Left hindlimb (tissue), 1 donor: ENCODE results near the gene QKI.

Source experiments
- DNase-seq: peaks from one replicate; pipeline ENCODE4 v3.0.0-alpha.2; 2018

Gene QKI

DNA sequence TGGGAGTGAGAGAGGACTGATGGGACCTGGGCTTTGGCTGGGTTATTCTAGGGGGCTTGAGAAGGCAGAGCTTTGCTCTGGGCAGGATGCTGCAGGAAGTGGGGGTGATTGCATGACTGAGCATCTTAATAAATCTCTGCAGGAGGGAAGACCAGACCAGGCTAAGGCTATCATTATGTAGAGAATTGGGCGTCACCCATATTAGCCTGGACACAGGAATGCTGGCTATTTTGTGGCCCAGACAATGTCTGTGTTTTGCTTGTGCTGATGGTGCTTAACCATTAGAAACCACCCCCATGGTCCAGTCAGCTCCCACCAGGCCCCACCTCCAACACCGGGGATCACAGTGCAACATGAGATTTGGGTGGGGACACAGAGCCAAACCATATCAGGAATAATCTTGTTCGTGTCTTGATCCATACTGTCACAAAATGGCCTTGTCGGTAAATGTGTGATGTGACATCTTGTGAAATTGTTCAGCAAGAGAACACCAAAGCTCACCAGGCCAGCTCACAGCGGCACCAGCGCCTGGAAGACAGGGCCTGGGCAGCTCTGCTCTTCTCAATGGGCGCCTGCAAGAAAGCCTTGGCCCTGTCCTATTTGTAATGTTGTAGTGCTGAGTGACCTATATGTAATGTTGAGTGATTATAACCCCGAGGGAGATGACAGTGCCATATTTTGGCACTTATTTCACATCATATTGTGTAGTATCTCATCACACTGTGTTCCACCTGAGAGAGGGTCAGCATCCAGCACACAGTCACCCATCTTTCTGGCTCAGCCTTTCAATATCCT is 211.8 kb downstream of the QKI start:
- DNase-seq = no peak

DNA sequence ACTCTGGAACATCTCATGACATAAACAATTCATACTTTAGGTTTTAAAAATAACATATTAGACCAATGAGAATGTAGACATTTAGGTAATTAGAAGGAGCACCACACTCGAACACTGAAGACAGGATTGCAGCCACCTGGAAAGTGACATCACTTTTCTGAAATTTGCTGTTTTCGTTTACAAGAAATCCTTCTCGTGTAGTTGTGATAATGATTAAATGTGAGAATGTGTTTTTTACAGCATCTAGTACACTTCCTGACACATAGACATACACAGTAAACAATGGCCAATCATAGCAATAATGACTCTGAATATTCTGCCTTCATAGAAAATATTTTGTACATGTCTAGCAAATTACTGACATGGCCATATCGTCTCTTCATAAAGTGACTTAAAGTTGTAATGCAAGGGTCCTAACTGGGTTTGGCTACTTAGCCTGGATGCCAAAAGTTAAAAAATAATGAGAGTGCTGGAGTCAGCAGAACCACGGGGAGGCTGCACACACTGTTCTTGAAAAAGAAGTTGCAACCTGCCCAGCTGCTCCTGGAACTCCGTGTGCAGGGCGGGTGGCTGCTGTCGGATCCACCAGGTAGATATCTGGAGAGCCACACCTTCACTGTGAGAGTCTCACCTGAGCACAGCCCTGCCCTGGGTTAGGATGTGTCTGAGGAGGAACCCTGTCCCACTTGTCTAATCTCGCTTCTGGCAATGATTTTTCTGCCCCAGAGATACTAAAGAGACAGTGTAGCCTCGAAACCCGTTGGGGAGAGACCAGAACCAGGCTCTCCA is 212.9 kb downstream of the QKI start:
- DNase-seq = no peak
